Thyroid gland (tissue), 4 donors: ENCODE results near the gene KIFC3.

Source experiments
- POLR2A ChIP-seq, 2 donors: fragments of 450-650 bp; IDR thresholded peaks; one replicate each; pipeline ENCODE4 v1.6.1; 2017; ENCODE audit warnings: antibody characterized with exemption in 2 of 2, mild to moderate bottlenecking in 2 of 2, moderate library complexity in 1 of 2
- TF ChIP-seq, protein P1 (sequence below), 6 experiments: fragments of 200-600 bp in 3 of 6; fragments of 450-650 bp in 3 of 6; sonication (generic) in 3 of 6; IDR thresholded peaks; one replicate each; pipeline ENCODE4 v1.5.1; 2016 to 2019; ENCODE audit warnings: antibody characterized with exemption in 6 of 6, mild to moderate bottlenecking in 2 of 6, inconsistent platforms in 1 of 6, moderate library complexity in 1 of 6

DNA sequence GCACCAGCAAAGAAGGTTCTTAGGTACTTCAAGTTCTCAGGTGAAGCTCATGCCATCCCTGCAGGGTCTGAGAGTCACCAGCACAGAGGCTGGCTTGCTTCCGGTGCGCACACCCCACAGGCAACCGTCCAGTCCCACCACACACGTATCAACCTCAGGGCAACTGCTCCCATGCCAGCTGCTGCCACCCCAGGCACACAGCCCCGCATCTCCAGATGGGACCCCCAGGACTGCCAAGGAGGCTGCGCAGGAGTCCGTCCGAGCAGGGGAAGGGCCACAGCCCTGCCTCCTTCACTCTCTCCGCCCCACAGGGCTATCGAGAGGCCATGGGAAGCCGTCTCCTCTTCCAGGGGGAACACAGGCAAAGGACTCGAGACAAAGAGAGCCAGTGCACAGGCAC is 13.3 kb downstream of the KIFC3 start:
- TF ChIP-seq, protein P1, sequence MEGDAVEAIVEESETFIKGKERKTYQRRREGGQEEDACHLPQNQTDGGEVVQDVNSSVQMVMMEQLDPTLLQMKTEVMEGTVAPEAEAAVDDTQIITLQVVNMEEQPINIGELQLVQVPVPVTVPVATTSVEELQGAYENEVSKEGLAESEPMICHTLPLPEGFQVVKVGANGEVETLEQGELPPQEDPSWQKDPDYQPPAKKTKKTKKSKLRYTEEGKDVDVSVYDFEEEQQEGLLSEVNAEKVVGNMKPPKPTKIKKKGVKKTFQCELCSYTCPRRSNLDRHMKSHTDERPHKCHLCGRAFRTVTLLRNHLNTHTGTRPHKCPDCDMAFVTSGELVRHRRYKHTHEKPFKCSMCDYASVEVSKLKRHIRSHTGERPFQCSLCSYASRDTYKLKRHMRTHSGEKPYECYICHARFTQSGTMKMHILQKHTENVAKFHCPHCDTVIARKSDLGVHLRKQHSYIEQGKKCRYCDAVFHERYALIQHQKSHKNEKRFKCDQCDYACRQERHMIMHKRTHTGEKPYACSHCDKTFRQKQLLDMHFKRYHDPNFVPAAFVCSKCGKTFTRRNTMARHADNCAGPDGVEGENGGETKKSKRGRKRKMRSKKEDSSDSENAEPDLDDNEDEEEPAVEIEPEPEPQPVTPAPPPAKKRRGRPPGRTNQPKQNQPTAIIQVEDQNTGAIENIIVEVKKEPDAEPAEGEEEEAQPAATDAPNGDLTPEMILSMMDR (IDR thresholded peaks at IDR 0.05), result no peak
- TF ChIP-seq POLR2A (IDR thresholded peaks at IDR 0.05), result no peak
